Mesothelial cell of epicardium (in vitro differentiated cells): ENCODE measurements around the gene NPC1. TPM values are rescaled to one million over a fixed set of nuclear protein-coding genes. Genes with fewer than 3 reads are reported as not detected.

ENCODE experiments used
- DNase-seq, 2 experiments: peaks; one replicate each; pipeline ENCODE4 v3.0.0; 2021; ENCODE audit warnings: low spot score in 2 of 2; ENCODE audit not compliant: unreplicated experiment in 2 of 2
- H3K27ac Mint-ChIP-seq: 2 replicates; pipeline ENCODE4 v1.8.0; 2021; ENCODE audit warnings: mixed read lengths
- H3K27me3 Mint-ChIP-seq: 2 replicates; pipeline ENCODE4 v1.8.0; 2021; ENCODE audit warnings: low read depth, mixed read lengths
- H3K36me3 Mint-ChIP-seq: 2 replicates; pipeline ENCODE4 v1.8.0; 2021; ENCODE audit warnings: mixed read lengths
- H3K4me1 Mint-ChIP-seq: 2 replicates; pipeline ENCODE4 v1.8.0; 2021; ENCODE audit warnings: mixed read lengths
- H3K4me3 Mint-ChIP-seq: 2 replicates; pipeline ENCODE4 v1.8.0; 2021; ENCODE audit warnings: mild to moderate bottlenecking, moderate library complexity, mixed read lengths
- H3K9me3 Mint-ChIP-seq: 2 replicates; pipeline ENCODE4 v1.8.0; 2021; ENCODE audit warnings: mixed read lengths
- CTCF ChIP-seq: fragments of 200-600 bp; sonication (generic); IDR thresholded peaks from one replicate; pipeline ENCODE4 v1.5.0; 2021; ENCODE audit warnings: antibody characterized with exemption; ENCODE audit not compliant: unreplicated experiment
- total RNA-seq: library from RNA; stranded (reverse); gene quantifications from 3 replicates; pipeline ENCODE4 v1.2.1, GENCODE V29; 2021

NPC1 gene
- total RNA-seq, 1 donor from 2014 or later = 39.9 TPM

GRCh38 chr18:23569299-23570063 is 16.8 kb downstream of the NPC1 start:
- Mint-ChIP-seq H3K27ac (peak overlapping the region; percentile 84), H3K36me3 (peaks cover 35% of the 10 kb centered on the region), H3K4me1 (peaks cover 25% of the 10 kb centered on the region), H3K27me3 (no peaks in the 10 kb centered on the region), H3K4me3 (no peak overlapping the region), H3K9me3 (no peaks in the 10 kb centered on the region)
- no peak for DNase-seq
- no peak for TF ChIP-seq CTCF

GRCh38 chr18:23568281-23569138 is 17.8 kb downstream of the NPC1 start:
- peaks cover 37% of the 10 kb centered on the region for H3K36me3 Mint-ChIP-seq
- no peaks in the 10 kb centered on the region for H3K27me3 Mint-ChIP-seq
- TF ChIP-seq CTCF = no peak
- H3K9me3 Mint-ChIP-seq = no peaks in the 10 kb centered on the region
- DNase-seq = no peak
- no peak overlapping the region for H3K4me3 Mint-ChIP-seq
- peaks cover 18% of the 10 kb centered on the region for H3K4me1 Mint-ChIP-seq
- peak overlapping the region; percentile 84 for H3K27ac Mint-ChIP-seq

- no peak for TF ChIP-seq CTCF
- Mint-ChIP-seq H3K4me1 (peaks cover 18% of the 10 kb centered on the region), H3K4me3 (no peak overlapping the region), H3K36me3 (peaks cover 37% of the 10 kb centered on the region), H3K27ac (no peak overlapping the region), H3K9me3 (no peaks in the 10 kb centered on the region), H3K27me3 (no peaks in the 10 kb centered on the region)
- DNase-seq = no peak
Observed at GRCh38 chr18:23567671-23568070, 18.6 kb downstream of the NPC1 start.

- Mint-ChIP-seq H3K4me3 (no peak overlapping the region), H3K27ac (no peak overlapping the region), H3K9me3 (no peaks in the 10 kb centered on the region), H3K27me3 (no peaks in the 10 kb centered on the region), H3K4me1 (peaks cover 13% of the 10 kb centered on the region), H3K36me3 (peaks cover 47% of the 10 kb centered on the region)
- TF ChIP-seq CTCF = no peak
- no peak for DNase-seq
Observed at GRCh38 chr18:23565916-23566547, 20.3 kb downstream of the NPC1 start.

- Mint-ChIP-seq H3K4me3 (no peak overlapping the region), H3K36me3 (peaks cover 49% of the 10 kb centered on the region), H3K4me1 (peaks cover 5% of the 10 kb centered on the region), H3K27ac (no peak overlapping the region), H3K27me3 (no peaks in the 10 kb centered on the region), H3K9me3 (no peaks in the 10 kb centered on the region)
- TF ChIP-seq CTCF = no peak
- DNase-seq = no peak
Observed at GRCh38 chr18:23563377-23564043, 22.8 kb downstream of the NPC1 start.
